Neuronal stem cell (in vitro differentiated cells): ENCODE measurements around the gene EXT2. TPM values are rescaled to one million over a fixed set of nuclear protein-coding genes. Genes with fewer than 3 reads are reported as not detected.

Experiments
- DNase-seq: peaks from one replicate; pipeline ENCODE4 v3.0.0-alpha.2; 2013; ENCODE audit warnings: low spot score
- H2AFZ ChIP-seq: one replicate; pipeline ENCODE4 v1.6.1; 2013; ENCODE audit warnings: mild to moderate bottlenecking, low read length, inconsistent platforms
- H2AK5ac ChIP-seq: 2 replicates; pipeline ENCODE4 v1.6.1; 2013; ENCODE audit warnings: low read depth, mild to moderate bottlenecking, inconsistent platforms, low read length, moderate library complexity, mixed read lengths
- H2BK120ac ChIP-seq: 2 replicates; pipeline ENCODE4 v1.6.1; 2013; ENCODE audit warnings: low read depth, mild to moderate bottlenecking, inconsistent platforms, low read length, moderate library complexity, mixed read lengths
- H2BK12ac ChIP-seq: one replicate; pipeline ENCODE4 v1.6.1; 2013; ENCODE audit warnings: low read length, inconsistent platforms
- H2BK15ac ChIP-seq: 2 replicates; pipeline ENCODE4 v1.6.1; 2013; ENCODE audit warnings: mild to moderate bottlenecking, low read length, inconsistent platforms, mixed read lengths
- H2BK5ac ChIP-seq: one replicate; pipeline ENCODE4 v1.6.1; 2013; ENCODE audit warnings: inconsistent platforms, mild to moderate bottlenecking, low read length, moderate library complexity
- H3K14ac ChIP-seq: one replicate; pipeline ENCODE4 v1.6.1; 2013; ENCODE audit warnings: low read length, inconsistent platforms
- H3K18ac ChIP-seq: 2 replicates; pipeline ENCODE4 v1.6.1; 2013; ENCODE audit warnings: low read length, inconsistent platforms
- H3K23ac ChIP-seq: 2 replicates; pipeline ENCODE4 v1.6.1; 2013; ENCODE audit warnings: low read depth, mild to moderate bottlenecking, mixed read lengths, low read length, inconsistent platforms; ENCODE audit not compliant: poor library complexity
- H3K27ac ChIP-seq: replicated peaks from 3 replicates; pipeline ENCODE4 v1.5.1; 2013; ENCODE audit warnings: low read length, inconsistent platforms
- H3K27me3 ChIP-seq, 3 experiments: 2 replicates each; pipeline ENCODE4 v1.6.1; 2013; ENCODE audit warnings: low read length in 3 of 3, mild to moderate bottlenecking in 2 of 3, inconsistent platforms in 1 of 3, low read depth in 1 of 3, mixed read lengths in 1 of 3, moderate library complexity in 1 of 3; ENCODE audit not compliant: control insufficient read depth in 3 of 3, insufficient read depth in 3 of 3
- H3K36me3 ChIP-seq, 2 donors: replicated peaks in 1 of 2; 2 replicates each; pipeline ENCODE4 v1.6.1; 2013; ENCODE audit warnings: low read length in 2 of 2; ENCODE audit not compliant: control insufficient read depth in 2 of 2, insufficient read depth in 2 of 2
- H3K4ac ChIP-seq: 2 replicates; pipeline ENCODE4 v1.6.1; 2013; ENCODE audit warnings: inconsistent platforms, mild to moderate bottlenecking, low read length, moderate library complexity
- H3K4me1 ChIP-seq, 2 donors: 1 replicate in 1 of 2; 2 replicates in 1 of 2; pipeline ENCODE4 v1.6.1; 2013; ENCODE audit warnings: low read length in 2 of 2, low read depth in 1 of 2; ENCODE audit not compliant: control insufficient read depth in 2 of 2, insufficient read depth in 1 of 2
- H3K4me2 ChIP-seq: one replicate; pipeline ENCODE4 v1.6.1; 2013; ENCODE audit warnings: mild to moderate bottlenecking, low read length, inconsistent platforms; ENCODE audit not compliant: insufficient read depth, poor library complexity, severe bottlenecking
- H3K4me3 ChIP-seq, 2 donors: 2 replicates each; pipeline ENCODE4 v1.5.1; 2013; ENCODE audit warnings: low read length in 2 of 2, mild to moderate bottlenecking in 2 of 2, inconsistent platforms in 1 of 2, moderate library complexity in 1 of 2
- H3K79me1 ChIP-seq: one replicate; pipeline ENCODE4 v1.6.1; 2013; ENCODE audit warnings: low read depth, mild to moderate bottlenecking, inconsistent platforms, low read length, moderate library complexity
- H3K9ac ChIP-seq: one replicate; pipeline ENCODE4 v1.6.1; 2013; ENCODE audit warnings: mild to moderate bottlenecking, low read depth, low read length, inconsistent platforms; ENCODE audit not compliant: poor library complexity
- H3K9me3 ChIP-seq, 2 donors: replicated peaks in 1 of 2; 2 replicates each; pipeline versions ENCODE3 to v1.6.1; 2013; ENCODE audit warnings: low read length in 2 of 2, mild to moderate bottlenecking in 2 of 2, inconsistent platforms in 1 of 2, low read depth in 1 of 2, mixed read lengths in 1 of 2, moderate library complexity in 1 of 2; ENCODE audit not compliant: control insufficient read depth in 2 of 2, insufficient read depth in 1 of 2
- H4K8ac ChIP-seq: one replicate; pipeline ENCODE4 v1.6.1; 2013; ENCODE audit warnings: low read depth, mild to moderate bottlenecking, inconsistent platforms, low read length, moderate library complexity
- H4K91ac ChIP-seq: one replicate; pipeline ENCODE4 v1.6.1; 2013; ENCODE audit warnings: low read length, low read depth, mild to moderate bottlenecking, inconsistent platforms; ENCODE audit not compliant: poor library complexity
- WGBS, 2 donors: extraction: QIAGEN DNeasy Blood & Tissue Kit; methylation state at CpG; one replicate each; pipeline ENCODE4 v1.1.7; 2013; ENCODE audit warnings: missing lambda C conversion rate in 2 of 2, mixed read lengths in 1 of 2; ENCODE audit not compliant: insufficient read length in 2 of 2, insufficient replicate concordance in 1 of 2; ENCODE audit errors: extremely low coverage in 2 of 2; 5-methylcytosine and 5-hydroxymethylcytosine counted together
- polyA plus RNA-seq, 2 experiments: library from polyadenylated mRNA; stranded (reverse); fragments of 200-250 nt; gene quantifications; one replicate each; pipeline ENCODE4 v1.2.3, GENCODE V29; 2013

EXT2 gene
- 36.4 TPM for polyA plus RNA-seq (2013, experiment 1 of 2)
- polyA plus RNA-seq (2013, experiment 2 of 2) = 35.5 TPM

DNA sequence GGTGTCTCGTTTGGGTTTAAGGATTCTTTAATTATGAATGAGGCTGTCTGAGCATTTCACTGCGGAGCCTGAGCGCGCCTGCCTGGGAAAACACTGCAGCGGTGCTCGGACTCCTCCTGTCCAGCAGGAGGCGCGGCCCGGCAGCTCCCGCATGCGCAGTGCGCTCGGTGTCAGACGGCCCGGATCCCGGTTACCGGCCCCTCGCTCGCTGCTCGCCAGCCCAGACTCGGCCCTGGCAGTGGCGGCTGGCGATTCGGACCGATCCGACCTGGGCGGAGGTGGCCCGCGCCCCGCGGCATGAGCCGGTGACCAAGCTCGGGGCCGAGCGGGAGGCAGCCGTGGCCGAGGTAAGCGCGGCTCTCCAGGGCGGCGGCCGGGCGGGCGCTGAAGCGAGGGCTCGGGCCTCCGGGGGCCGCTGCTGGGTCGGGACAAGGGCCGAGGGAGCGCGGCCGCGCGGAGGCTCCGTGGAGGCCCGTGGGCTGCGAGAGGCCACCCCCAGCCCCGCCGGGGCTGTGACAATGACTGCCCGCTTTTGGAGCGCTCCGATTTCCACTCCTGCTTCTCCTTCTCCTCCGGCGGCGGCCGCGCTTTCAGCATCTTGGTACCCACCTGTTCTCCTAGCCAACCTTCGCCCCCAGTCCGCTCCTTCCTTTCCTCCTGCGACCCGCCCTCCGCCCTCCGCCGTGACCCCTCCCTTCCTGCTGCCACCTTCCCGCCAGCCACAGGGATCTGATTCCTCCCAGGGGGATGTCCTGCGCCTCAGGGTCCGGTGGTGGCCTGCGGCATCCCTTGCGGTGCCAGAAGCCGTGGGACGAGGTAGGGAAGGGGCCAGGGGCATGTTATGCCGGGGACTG lies at the start of gene EXT2:
EXT2 (plus strand) TSS at position 173 of the 854 bp plus-strand sequence. CDS start 12,035 bp downstream, outside the sequence.
- peak within 1 kb of the TSS; percentile 91 for H3K9ac ChIP-seq
- WGBS, 2 donors = no CpG with 5 or more reads among the region's 83 CpGs
- peak within 1 kb of the TSS; percentile 30 for H3K27ac ChIP-seq
- DNase-seq = peak; percentile 85
- H3K4me3 ChIP-seq = peak within 1 kb of the TSS; percentile 96 to 97
- no peak within 1 kb of the TSS for H2BK12ac ChIP-seq
- H3K4me1 ChIP-seq = no peaks in the 10 kb centered on the region
- H3K4me2 ChIP-seq = peak within 1 kb of the TSS; percentile 74
- no peak within 1 kb of the TSS for H3K4ac ChIP-seq
- no peaks in the 10 kb centered on the region for H3K9me3 ChIP-seq
- H3K27me3 ChIP-seq = peaks cover 0 to 14% (median 2%) of the 10 kb centered on the region in 3 experiments
- no peak within 1 kb of the TSS for H2BK15ac ChIP-seq
- peaks cover 0 to 3% of the 10 kb centered on the region in 2 donors for H3K36me3 ChIP-seq
- no peak within 1 kb of the TSS for H4K8ac ChIP-seq
- peaks cover 4% of the 10 kb centered on the region for H3K79me1 ChIP-seq
- H2BK5ac ChIP-seq = peak within 1 kb of the TSS; percentile 55
- H3K18ac ChIP-seq = peak within 1 kb of the TSS; percentile 94
- H2AK5ac ChIP-seq = peak within 1 kb of the TSS; percentile 68
- H4K91ac ChIP-seq = peak within 1 kb of the TSS; percentile 70
- peak within 1 kb of the TSS; percentile 85 for H3K14ac ChIP-seq
- H2BK120ac ChIP-seq = no peak within 1 kb of the TSS
- peak within 1 kb of the TSS; percentile 97 for H2AFZ ChIP-seq
- H3K23ac ChIP-seq = peak within 1 kb of the TSS; percentile 77

DNA sequence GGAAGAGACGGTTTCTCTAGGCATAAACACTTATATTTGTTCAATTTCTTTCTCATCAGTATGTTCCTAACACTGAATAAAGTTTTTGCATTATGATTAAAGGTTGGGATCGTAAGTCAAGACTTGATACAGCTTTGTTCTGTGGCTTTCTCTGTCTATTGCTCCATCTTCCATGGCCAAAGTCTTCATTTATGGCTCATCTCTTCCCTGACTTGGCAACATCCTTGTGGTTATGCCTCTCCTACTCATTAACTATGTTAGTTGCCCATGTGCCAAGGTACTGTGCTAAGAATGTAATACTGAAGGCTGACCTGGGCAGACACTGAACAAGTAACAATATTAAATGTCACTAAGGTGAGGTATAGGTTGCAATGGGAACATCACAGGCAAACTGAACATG lies 49.3 kb upstream of the EXT2 start:
- no peak overlapping the region for H2BK120ac ChIP-seq
- H3K18ac ChIP-seq = no peak overlapping the region
- no peak overlapping the region for H4K8ac ChIP-seq
- no peak overlapping the region for H4K91ac ChIP-seq
- no peak overlapping the region for H2AFZ ChIP-seq
- H3K79me1 ChIP-seq = no peaks in the 10 kb centered on the region
- no peak overlapping the region for H3K27ac ChIP-seq
- no peak overlapping the region for H2AK5ac ChIP-seq
- whole genome bisulfite sequencing, 2 donors = no CpG with 5 or more reads among the region's 2 CpGs
- no peak overlapping the region for H3K4me2 ChIP-seq
- DNase-seq = no peak
- H3K27me3 ChIP-seq = peaks cover 0 to 14% (median 0%) of the 10 kb centered on the region in 3 experiments
- H3K4me1 ChIP-seq = no peaks in the 10 kb centered on the region
- no peak overlapping the region for H2BK5ac ChIP-seq
- H2BK12ac ChIP-seq = no peak overlapping the region
- no peak overlapping the region for H3K4ac ChIP-seq
- no peaks in the 10 kb centered on the region for H3K36me3 ChIP-seq
- no peak overlapping the region for H3K14ac ChIP-seq
- no peak overlapping the region for H3K4me3 ChIP-seq
- H3K9me3 ChIP-seq = no peaks in the 10 kb centered on the region
- H3K9ac ChIP-seq = no peak overlapping the region
- no peak overlapping the region for H3K23ac ChIP-seq
- H2BK15ac ChIP-seq = no peak overlapping the region

DNA sequence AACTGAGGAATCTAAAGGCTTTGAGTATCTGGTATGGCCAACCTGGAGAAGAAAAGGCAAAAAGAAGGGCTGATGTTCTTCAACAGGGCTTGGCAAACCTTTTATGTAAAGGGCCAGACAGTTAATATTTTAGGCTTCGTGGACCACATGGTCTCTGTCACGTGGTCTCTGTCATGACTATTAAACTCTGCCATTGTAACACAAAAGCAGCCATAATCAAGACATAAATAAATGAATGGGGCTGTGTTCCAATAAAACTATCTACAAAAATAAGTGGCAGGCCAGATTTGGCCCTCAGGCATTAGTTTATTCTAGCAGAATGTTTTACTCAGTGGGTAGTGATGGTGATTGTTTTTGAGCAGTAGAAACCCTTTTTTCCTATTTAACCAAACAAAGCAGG lies 48.2 kb upstream of the EXT2 start:
- Histone ChIP-seq H2BK15ac (no peak overlapping the region), H4K8ac (no peak overlapping the region)

DNA sequence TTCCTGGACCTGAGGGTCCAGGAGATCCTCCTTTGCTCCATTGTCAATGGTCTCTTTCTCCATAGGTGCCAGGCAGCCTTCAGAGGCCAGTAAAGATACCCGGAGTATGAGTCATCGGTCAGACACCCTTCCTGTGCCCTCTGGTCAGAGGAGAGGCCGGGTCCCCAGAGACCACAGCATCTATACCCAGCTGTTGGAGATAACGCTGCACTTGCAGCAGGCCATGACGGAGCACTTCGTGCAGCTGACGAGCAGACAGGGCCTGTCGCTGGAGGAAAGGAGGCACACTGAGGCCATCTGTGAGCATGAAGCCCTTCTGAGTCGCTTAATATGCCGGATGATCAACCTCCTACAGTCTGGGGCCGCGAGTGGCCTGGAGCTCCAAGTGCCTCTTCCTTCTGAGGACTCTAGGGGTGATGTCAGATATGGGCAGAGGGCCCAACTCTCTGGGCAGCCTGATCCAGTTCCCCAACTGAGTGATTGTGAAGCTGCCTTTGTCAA lies 47.5 kb upstream of the EXT2 start, which contains the start of gene ACCSL:
ACCSL (plus strand) TSS at position 51 of the 501 bp plus-strand sequence; CDS start at position 107, 56 bp downstream.
- no CpG with 5 or more reads among the region's 12 CpGs for whole genome bisulfite sequencing, 2 donors
- no peak within 1 kb of the TSS for H2AFZ ChIP-seq
- no peak within 1 kb of the TSS for H2AK5ac ChIP-seq
- H3K4me3 ChIP-seq = no peak within 1 kb of the TSS
- no peaks in the 10 kb centered on the region for H3K36me3 ChIP-seq
- no peaks in the 10 kb centered on the region for H3K4me1 ChIP-seq
- no peak within 1 kb of the TSS for H2BK120ac ChIP-seq
- no peak within 1 kb of the TSS for H3K27ac ChIP-seq
- DNase-seq = no peak
- H3K9ac ChIP-seq = no peak within 1 kb of the TSS
- H2BK5ac ChIP-seq = no peak within 1 kb of the TSS
- H3K23ac ChIP-seq = no peak within 1 kb of the TSS
- no peak within 1 kb of the TSS for H3K4me2 ChIP-seq
- H3K4ac ChIP-seq = no peak within 1 kb of the TSS
- H3K18ac ChIP-seq = no peak within 1 kb of the TSS
- no peak within 1 kb of the TSS for H2BK12ac ChIP-seq
- no peak within 1 kb of the TSS for H4K8ac ChIP-seq
- H3K9me3 ChIP-seq = no peaks in the 10 kb centered on the region
- no peak within 1 kb of the TSS for H2BK15ac ChIP-seq
- H3K27me3 ChIP-seq = peaks cover 0 to 20% (median 0%) of the 10 kb centered on the region in 3 experiments
- H4K91ac ChIP-seq = no peak within 1 kb of the TSS
- no peaks in the 10 kb centered on the region for H3K79me1 ChIP-seq
- H3K14ac ChIP-seq = no peak within 1 kb of the TSS

More for the DNA sequence above, 48.2 kb upstream of the EXT2 start:
- Histone ChIP-seq H2BK12ac (no peak overlapping the region), H3K27me3 (peaks cover 0 to 20% (median 0%) of the 10 kb centered on the region in 3 experiments), H3K4me2 (no peak overlapping the region), H3K4me3 (no peak overlapping the region), H2BK5ac (no peak overlapping the region), H3K14ac (no peak overlapping the region), H2BK120ac (no peak overlapping the region), H4K91ac (no peak overlapping the region), H3K27ac (no peak overlapping the region), H3K9me3 (no peaks in the 10 kb centered on the region), H2AK5ac (no peak overlapping the region), H3K4ac (no peak overlapping the region), H3K79me1 (no peaks in the 10 kb centered on the region), H3K36me3 (no peaks in the 10 kb centered on the region), H3K18ac (no peak overlapping the region), H3K4me1 (no peaks in the 10 kb centered on the region), H3K23ac (no peak overlapping the region), H3K9ac (no peak overlapping the region), H2AFZ (no peak overlapping the region)
- WGBS, 2 donors = no CpG with 5 or more reads among the region's 2 CpGs
- DNase-seq = no peak
